C4-2B (cell line): ENCODE results near the gene CHTF18.

ENCODE experiments used
- ZFX ChIP-seq: fragments of 450-650 bp; IDR thresholded peaks from 2 replicates; pipeline ENCODE4 v1.6.1; 2017
- TF ChIP-seq, protein P1 (sequence below): fragments of 450-650 bp; conservative IDR thresholded peaks from 2 replicates; pipeline ENCODE4 v1.5.1; 2017; ENCODE audit warnings: mild to moderate bottlenecking

DNA sequence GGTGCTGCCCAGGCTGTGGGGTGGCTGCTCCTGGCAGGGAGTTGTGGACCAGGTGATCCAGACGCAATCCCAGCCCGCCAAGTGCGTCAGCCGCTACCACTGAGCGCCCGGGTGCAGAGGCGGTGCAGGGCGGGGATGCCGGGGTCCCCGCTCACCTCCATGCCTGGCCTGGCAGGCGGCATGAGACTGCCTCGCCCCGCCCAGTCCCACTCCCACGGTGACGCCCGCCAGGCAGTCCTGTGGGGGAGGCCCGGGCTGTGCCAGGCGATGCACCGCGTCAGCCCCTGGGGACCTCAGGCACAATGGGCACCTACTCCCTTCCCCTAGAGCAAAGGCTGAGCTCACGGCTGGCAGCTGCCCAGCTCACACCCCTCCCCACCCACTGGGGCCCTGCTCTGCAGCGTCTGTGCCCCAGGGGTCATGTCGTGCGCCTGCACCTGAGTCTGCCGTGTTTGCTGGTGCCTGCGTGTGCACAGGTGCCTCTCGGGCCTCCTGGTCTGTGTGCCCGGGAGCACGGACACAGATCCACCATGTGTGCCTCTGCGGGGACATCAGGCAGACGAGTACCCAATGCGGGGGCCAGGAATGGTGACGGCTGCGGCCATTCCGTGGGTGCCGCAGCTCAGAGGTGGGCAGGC lies 5.5 kb upstream of the CHTF18 start:
- TF ChIP-seq, protein P1, sequence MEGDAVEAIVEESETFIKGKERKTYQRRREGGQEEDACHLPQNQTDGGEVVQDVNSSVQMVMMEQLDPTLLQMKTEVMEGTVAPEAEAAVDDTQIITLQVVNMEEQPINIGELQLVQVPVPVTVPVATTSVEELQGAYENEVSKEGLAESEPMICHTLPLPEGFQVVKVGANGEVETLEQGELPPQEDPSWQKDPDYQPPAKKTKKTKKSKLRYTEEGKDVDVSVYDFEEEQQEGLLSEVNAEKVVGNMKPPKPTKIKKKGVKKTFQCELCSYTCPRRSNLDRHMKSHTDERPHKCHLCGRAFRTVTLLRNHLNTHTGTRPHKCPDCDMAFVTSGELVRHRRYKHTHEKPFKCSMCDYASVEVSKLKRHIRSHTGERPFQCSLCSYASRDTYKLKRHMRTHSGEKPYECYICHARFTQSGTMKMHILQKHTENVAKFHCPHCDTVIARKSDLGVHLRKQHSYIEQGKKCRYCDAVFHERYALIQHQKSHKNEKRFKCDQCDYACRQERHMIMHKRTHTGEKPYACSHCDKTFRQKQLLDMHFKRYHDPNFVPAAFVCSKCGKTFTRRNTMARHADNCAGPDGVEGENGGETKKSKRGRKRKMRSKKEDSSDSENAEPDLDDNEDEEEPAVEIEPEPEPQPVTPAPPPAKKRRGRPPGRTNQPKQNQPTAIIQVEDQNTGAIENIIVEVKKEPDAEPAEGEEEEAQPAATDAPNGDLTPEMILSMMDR = no peak
- no peak for TF ChIP-seq ZFX
